NCI-H226 (cell line): Measurements from ENCODE around the gene RNF4.
"Not testable (repeated sequence)": the region's sequence is repeated elsewhere in the genome, so short reads cannot be mapped to it uniquely, and the experiment has no call there.

Experiments
- DNase-seq: peaks from one replicate; pipeline ENCODE4 v3.0.0-alpha.2; 2015

Gene RNF4

DNA sequence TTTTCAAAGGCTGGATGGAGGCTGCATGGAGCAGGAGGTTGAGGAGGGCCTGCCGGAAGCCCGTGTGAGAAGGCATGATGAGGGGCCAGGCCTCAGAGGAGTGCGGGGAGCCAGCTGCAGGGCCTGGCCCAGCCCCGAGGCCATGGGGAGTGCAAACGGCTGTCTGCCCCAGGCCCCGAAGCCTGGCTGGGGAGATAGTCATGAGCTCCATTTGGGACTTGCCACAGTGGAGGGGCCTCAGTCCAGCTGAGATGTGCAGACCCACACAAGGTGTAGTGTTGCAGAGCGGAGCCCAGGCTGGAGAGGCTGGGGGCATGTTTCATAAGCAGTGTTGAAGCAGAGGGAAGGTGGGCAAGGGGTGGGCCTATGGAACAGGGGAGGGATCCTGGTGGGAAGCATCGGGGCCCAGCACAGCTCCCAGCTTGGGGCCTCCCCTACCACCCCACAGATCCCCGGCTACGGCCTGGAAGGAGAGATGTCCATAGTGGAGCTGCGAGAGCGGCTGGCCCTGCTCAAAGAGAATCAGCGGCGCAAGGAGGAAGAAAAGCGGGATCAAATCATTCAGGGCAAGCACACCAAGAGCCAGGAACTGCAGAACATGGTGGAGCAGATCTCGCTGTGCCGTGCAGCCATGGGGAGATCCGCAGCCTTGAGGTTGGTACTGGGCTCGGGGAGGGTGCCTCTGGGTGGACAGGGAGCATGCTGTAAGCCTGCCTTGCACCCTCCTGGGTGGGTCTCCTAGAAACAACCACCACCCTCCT, 9.1 kb upstream of the RNF4 start:
- no peak for DNase-seq

DNA sequence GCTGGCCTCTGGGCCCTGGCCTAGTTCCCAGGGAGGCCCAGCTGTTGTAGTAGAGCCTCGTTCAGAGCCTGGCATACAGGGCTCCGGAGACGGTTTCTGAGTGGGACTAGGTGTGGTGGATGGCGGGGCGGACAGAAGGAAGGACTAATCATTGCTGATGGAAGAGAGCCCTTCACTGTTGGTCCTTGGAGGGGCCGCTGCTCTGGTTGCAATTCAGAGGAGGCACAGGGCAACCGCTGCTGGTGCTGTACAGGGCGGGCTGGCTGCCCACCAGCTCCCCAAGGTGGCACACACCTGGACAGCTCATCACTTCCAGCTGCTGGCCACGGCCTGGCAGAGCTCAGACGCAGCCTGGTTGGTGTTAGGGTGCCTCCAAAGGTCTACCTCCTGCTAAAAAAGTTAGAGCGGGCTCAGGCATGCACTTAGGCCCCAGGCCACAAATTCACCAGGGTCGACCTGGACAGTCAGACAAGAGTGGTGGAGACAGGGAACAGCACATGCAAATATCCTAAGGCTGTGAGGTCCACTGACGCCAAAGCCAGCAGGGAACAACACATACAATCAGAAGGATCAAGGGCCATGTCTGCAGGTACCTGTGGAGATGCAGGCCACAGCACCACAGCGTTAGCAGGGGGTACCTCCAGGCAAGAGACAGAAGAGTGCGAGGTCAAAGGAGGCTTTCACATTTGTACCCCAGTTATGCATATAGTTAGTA, 7.5 kb upstream of the RNF4 start:
- no peak for DNase-seq

DNA sequence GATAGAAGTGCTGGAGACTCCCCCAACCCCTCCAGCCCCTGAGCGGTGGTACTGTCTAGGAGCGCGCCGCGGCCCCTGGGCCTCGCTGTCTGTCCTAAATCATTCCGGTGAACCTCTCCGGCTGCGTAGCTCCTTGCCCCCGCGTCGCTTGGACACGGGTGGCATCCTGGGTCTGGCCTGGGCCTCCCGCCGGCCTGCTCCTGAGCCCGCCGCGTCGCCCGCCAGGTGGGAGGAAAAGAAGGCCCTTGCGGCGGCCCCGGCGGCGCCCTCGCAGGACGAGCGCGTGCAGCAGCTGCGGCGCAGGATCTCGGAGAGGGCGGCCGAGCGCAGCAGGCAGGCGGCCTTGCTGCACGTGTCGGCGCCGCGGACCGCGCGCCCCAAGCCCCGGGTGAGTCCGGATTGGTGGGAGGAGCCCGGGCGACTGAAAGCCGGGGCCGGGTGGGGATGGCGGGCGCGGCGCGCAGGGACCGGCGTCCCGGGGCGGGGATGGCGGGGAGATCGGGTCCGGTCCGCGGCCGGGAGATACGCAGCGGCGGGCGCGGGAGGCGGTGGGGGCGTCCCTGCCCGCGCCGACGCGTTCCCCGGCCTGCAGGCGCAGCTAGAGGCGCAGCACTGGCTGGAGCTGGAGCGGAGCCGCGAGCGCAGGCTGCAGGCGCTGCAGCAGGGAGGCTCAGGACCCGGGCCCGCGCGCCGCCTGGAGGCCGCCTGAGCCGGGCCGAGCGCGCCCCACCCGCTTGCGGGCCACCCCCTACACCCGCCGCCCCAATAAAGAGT, 6.5 kb upstream of the RNF4 start:
- DNase-seq = peak; percentile 50

DNA sequence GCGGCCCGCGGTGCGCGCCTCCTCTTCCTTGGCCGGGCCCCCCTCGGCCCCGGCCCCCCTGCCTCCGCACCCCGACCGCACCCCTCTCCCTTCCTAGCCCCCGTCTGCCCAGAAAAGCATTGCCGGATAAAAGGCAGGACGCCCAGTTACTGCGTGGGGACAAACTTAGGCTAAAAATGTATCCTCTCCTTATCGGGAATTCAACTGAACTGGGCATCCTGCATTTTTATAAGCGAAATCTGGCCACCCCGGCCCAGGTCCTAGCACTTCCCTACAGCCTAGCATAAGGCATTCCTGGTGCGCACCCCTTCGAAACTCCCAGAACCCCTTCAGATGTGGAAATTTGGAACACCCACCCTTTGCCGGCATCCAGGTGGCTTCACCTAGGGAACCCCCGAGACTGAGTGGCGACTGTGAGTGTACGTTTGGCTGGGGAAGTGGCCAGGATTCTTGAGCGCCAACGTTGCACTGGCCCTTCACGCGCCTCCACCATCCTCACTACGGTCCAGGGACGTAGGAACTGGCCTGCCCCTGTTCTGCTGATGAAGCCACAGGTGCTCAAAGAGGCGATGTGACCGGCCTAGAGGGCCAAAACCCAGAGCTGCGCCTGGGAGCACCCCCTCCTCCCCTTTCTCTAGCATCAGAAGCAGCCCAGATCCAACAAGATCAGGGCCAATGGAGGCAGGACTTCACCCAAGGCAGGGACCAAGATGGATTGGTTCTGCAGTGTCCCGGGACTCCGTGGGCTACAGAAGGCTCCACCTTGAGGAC, 5.7 kb upstream of the RNF4 start:
- no peak for DNase-seq

DNA sequence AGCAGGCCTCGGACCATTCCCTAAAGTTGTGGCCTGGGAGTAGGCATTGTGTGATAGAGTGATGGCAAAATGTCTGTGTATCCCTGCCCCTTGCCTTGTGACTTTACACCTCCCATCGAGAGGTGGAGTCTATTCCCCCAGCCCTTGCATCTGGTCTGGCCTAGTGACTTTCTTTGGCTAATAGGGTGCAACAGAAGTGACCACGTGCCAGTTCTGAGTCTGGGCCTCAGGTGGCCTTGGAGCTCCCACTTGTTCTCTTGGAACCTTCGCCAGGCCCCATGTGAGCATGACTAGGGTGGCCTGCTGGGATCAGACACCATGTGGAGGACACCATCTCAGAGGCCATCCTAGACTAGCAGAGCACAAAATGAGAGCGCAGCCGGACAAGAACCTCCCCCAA, 3.9 kb upstream of the RNF4 start:
- no peak for DNase-seq

DNA sequence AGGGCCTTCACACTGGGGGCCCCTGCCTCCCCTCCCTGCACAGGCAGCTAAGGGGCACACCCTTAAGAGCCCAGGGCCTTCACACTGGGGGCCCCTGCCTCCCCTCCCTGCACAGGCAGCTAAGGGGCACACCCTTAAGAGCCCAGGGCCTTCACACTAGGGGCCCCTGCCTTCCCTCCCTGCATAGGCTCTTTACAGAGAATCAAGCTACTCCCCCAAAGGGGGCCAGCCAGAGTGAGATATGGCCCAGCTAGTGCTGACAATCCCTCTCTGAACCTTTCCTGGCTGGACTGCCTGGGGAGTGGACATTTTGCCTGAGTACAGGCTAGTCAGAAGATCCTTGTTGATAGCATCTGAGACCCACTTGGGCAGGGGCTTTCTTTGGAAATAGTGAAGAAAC, 3.4 kb upstream of the RNF4 start:
- DNase-seq = not testable (repeated sequence)

DNA sequence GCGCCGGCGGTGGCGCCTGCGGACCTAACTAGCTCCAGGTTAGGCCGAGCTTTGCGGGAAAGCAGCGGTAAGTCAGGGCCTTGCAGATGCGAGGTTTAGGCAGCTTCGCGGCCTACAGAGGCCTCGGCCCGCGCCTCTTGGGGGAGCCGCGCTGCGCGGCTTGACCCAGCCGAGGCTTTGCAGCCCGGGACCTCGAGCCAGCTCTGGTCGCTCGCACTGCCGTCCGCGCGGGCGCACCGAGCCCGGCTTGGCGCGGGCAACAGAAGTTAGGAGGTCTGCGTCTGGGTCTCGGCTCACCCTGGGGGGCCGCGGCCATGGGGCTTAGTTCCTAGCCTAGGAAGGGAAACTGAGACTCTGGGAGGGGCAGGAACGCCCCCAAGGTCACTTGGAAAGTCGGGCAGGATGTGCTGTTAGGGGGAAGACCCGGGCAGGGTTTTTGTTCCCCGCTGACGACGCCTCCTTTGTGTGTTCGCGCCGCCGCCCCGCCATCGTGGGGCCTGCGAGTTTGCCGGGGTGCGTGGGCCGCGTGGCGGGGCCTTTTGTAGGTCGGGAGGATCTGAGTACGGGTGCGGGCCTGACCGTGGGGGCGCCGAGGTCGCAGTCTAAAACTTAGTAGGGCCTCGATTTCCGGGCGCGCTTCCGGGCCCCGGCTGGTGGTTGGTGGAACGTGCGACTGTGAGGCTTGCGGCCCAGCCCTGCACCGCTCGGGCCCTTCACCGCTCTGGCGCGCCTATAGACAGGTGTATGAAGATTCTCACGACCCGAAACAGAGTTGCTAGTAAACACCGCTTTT, 482 bp downstream of the RNF4 start:
- DNase-seq = no peak

DNA sequence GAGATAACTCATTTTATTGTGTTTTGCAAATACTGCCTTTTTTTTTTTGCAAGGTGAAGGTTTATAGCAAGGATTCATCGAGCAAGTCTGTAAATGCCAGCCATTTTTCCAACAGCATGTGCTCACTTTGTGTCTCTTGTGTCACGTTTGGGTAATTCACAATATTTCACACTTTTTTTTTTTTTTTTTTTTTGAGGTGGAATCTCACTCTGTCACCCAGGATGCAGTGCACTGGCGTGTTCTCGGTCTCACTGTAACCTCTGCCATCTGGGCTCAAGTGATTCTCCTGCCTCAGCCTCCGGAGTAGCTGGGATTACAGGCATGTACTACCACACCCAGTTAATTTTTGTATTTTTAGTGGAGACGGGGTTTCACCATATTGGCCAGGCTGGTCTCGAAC, 1.9 kb downstream of the RNF4 start:
- no peak for DNase-seq

DNA sequence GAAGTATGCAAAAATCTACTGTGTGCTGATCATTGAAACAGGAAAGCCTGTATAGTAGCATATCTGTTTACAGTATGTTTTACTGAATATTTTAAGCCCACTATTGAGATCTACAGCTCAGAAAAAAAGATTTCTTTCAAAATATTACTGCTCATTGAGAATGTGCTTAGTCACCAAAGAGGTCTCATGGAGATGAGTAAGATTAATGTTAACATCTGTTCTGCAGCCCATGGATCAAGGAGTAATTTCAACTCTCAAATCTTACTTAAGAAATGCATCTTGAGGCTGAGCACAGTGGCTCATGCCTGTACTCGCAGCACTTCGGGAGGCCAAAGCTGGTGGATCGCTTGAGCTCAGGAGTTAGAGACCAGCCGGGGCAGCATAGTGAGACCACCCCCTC, 3.3 kb downstream of the RNF4 start:
- no peak for DNase-seq

DNA sequence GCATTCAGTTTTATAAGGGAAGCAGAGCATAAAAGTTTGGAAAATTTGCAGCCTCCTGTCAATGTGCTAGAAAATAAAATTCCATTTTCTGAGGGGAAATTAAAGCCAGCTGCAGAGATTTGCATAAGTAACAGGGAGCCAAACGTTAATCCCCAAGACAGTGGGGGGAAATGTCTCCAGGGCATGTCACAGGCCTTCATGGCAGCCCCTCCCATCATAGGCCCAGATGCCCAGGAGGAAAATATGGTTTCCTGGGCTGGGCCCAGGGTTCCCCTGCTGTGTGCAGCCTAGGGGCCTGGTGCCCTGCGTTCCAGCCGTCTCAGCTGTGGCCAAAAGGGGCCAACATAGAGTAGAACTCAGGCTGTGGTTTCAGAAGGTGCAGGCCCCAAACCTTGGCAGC, 9.3 kb downstream of the RNF4 start:
- DNase-seq = no peak

DNA sequence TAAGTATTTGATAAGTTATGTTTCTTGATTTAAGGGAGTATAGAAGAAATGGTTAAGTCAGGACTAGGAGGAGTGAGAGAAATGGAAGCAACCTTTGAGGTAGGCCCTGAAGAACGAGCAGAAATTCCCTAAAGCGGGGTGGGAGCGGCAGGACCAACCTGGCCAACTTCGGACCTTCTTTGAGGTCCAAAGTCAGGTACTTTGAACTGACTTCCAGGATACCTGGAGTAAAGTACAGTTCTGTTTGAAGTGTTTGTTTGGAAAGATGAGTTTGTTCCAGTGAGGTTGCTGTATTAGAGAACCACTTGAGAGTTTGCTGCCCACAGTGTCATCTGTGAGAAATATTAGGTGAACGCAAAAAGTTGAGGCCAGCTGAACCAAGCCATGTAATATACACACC, 11.7 kb downstream of the RNF4 start:
- DNase-seq = no peak

DNA sequence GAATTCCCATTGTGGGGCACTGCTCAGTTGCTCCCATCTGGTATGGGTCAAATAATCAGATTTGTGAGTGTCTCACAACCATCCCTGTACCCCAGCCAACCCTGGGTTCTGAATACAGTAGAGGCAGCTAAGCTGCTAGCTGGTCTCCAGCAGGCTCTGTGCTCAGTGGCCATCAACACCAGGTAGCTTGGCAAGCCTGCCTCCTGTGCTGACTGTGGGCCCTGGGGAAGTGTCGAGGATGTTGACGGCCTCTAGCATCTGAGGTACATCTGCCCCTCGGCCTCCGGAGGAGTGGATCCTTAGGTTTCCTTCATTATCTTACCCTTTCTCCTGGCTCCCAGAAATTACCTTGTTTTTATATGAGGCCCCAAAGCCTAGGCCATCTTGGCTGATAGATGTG, 13.3 kb downstream of the RNF4 start:
- DNase-seq = no peak

DNA sequence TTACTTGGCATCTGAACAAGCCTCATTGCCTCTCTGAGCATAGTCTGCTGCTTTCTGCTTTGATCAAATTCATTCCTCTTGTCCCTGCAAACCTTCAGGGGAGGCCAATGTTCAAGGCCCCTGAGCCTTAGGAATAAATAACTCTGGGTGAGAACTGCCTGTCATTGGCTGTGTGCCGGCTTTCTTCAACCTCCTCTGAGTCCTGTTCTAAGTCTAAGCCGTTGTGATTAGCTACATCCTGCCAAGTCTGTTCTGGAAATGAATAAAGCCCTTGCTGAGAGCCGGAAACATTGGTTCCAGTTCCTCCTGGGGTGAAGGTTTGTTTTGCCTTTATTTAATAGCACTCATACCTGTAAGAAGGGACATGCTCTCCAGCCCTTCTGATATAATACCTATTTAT, 13.8 kb downstream of the RNF4 start:
- no peak for DNase-seq

DNA sequence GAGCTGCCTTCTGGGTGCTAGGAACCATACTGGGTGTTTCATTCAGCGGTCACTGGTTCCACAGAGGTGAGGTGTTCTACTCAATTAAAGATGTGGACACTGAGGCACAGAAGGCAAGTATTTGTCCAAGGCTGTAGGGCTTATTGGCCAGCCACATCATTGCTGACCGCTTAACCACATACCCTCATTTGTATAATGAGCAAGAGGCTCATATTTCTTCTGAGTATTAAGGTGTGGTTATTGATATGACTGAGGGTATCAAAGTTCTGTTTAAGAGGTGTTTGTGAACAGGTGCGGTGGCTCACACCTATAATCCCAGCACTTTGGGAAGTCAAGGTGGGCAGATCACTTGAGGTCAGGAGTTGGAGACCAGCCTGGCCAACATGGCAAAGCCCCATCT, 14.3 kb downstream of the RNF4 start:
- DNase-seq = no peak

DNA sequence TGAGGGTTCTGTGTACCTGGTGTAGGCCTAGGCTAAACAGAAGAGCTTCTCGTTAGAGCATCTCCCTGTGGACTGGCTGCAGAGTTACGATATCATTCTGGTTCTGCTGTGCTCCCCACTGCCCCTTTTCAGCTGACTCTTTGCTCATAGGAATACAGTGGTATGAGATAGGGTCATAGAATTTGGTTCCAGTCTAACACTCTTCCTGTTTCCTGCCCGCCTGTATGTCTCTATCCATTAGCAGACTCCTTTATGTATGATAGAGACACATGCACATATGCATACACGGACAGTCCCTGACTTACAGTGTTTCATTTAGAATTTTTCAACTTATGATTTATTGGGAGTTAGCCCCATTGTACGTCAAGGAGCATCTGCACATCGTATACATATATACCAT, 15.3 kb downstream of the RNF4 start:
- no peak for DNase-seq

DNA sequence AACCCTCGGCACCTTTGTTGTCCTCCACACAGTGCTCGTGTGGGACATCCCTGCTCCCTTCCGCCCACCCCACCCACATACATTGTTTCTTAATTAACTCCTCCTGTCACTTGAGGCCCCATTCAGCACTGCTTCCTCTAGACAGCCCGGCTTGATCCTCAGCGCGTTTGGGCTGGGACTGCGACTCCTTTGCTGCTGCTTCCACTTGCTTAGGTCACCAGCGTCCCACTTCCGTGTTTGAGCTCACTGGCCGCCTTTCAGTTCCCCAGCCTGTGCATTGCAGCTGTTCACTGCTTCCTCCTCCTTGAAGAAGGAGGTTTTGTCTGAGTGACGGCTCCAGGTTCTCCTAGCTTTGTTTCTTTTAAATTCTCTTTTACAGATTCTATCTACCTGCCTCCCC, 16.1 kb downstream of the RNF4 start:
- DNase-seq = no peak

DNA sequence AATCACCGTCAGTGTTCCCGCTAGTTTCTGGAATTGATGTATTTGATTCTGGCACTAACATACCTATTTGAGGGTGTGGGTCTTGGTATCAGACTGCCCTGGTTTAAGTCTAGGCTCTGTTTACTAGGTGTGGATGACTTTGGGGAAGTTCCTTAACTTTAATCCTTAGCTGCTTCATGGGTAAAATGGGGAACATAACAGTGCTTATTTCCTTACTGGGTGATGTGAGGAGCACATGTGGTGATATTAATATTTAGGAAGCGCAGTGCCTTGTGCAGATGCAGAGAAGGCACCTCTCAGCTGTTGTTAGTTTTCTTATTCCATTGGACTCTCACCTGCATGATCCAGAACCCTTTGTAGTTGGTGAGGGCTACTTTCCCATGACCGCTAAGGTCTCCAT, 17.1 kb downstream of the RNF4 start:
- DNase-seq = no peak

DNA sequence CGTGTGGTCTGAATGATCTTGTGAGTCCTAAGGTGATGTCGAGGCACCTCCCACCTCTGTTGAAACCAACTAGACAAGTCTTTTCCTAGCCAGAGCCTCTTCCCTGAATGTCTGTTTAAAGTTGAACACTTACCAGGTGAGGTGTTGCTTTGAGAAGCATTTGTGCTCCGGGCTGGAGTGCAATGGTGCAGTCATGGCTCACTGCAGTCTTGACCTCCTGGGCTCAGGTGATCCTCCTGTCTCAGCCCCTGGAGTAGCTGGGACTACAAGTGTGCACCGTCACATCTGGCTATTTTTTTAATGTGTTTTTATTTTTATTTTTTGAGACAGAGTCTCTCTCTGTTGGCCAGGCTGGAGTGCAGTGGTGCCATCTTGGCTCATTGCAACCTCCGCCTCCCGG, 18.1 kb downstream of the RNF4 start:
- no peak for DNase-seq

DNA sequence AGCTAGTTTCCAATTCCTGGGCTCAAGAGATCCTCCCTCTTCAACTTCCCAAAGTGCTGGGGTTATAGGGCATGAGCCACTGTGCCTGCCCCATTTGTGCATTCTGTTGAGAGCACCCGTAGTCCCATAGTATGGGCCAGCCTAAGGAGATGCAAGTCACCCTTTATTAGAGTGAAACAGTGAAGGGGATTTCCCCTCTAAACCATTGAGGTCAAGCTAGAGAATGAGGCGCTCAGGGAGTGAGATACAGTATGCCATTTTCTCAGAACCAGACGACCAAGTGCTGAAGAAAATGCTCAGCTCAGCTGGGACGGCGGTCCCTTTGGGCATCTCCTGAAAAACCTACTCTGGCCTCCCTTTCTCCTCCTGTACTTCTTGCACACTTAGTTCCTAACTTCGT, 18.7 kb downstream of the RNF4 start:
- no peak for DNase-seq

DNA sequence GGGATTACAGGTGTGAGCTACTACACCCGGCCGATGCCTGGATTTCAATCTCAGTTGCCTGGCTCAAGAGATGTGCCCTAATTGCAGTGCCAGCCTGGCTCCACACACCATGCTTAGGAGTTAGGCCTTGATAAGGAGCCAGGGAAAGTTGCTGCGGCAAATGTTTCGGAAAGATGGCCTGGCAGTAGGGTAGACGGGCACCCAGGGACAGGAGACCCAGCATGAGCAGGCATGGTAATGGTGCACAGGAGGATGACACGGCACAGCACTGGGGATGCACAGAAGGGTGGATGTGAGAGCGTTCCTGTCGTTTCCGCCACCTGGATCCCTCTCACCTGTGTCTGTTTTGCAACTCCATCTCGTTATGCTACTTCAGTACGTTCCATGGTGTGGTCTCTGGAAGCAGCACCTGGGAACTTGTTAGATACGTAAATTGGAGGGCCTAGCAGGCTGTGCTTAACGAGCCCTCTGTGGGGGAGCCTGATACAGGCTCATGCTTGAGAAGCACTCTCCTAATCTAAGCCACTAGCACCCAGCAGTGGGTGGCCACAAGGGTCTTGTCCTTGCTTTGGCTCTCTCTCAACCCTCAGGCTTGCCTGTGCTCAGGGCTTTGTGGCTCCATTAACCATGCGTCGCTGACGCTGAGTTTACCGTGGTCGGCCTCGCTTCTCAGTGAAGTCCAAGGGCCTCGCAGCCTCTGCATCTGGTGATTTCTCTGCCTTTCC, 20.3 kb downstream of the RNF4 start:
- DNase-seq = no peak

DNA sequence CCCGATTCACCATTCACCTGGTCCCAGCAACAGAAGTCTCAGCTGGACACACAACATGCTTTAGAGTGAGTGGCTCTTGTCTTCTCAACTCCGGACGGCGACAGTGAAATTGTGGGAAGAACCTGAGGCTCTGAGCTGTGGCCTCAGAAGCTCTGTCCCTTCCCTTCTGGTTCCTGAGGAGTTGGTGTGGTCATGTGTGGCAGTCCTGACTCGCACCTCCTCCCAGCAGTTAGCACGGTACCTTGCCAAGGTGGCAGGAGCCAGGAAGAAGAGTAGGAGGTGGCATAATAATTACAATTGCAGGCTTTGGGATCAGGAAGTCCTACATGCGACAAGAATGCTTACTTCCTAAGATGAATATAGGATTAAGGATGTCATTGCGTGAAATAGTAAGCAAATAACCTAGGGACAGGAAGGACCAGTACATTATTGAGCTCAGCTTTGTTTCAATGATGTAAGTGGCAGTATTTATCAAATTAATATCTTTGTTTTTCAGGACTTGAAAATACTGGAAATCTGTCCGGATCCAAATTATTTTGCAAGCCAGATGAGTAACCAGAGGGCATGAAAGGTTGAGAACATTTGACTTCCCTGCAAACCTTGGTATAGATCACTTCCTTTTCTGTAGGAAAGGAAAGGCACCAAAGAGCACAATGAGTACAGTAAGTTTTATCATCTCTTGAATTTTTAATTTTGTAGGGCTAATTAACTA, 21.1 kb downstream of the RNF4 start:
- no peak for DNase-seq
